HG02852 (cell line): ENCODE measurements around the gene FHIT.
"Not testable (repeated sequence)": the region's sequence is repeated elsewhere in the genome, so short reads cannot be mapped to it uniquely, and the experiment has no call there.

Experiments used
- ATAC-seq: cut with Tn5 transposase; IDR thresholded peaks from one replicate; pipeline ENCODE4 v1.9.1; 2021; ENCODE audit warnings: mild to moderate bottlenecking, moderate library complexity; ENCODE audit not compliant: unreplicated experiment

The FHIT gene

GRCh38 chr3:60591267-60591666 lies 660.0 kb downstream of the FHIT start:
- ATAC-seq: no peak

GRCh38 chr3:60588806-60589205 lies 662.4 kb downstream of the FHIT start:
- no peak for ATAC-seq

- ATAC-seq: no peak
These were observed 665.3 kb downstream of the FHIT start for GRCh38 chr3:60585918-60586317.

GRCh38 chr3:60584250-60584649 lies 667.0 kb downstream of the FHIT start:
- no peak for ATAC-seq

- ATAC-seq: no peak
These were observed 669.0 kb downstream of the FHIT start for GRCh38 chr3:60582288-60582687.

GRCh38 chr3:60580809-60581208 lies 670.4 kb downstream of the FHIT start:
- no peak for ATAC-seq

- ATAC-seq: no peak
These were observed 671.5 kb downstream of the FHIT start for GRCh38 chr3:60579734-60580133.

GRCh38 chr3:60578936-60579335 lies 672.3 kb downstream of the FHIT start:
- ATAC-seq: no peak

- ATAC-seq: no peak
These were observed 673.7 kb downstream of the FHIT start for GRCh38 chr3:60577601-60578000.

- ATAC-seq: no peak
These were observed 675.5 kb downstream of the FHIT start for GRCh38 chr3:60575718-60576272.

GRCh38 chr3:60574046-60574769 lies 677.0 kb downstream of the FHIT start:
- no peak for ATAC-seq

- no peak for ATAC-seq
These were observed 677.8 kb downstream of the FHIT start for GRCh38 chr3:60573494-60573893.

GRCh38 chr3:60571511-60571910 lies 679.7 kb downstream of the FHIT start:
- ATAC-seq: no peak

GRCh38 chr3:60557122-60557521 lies 694.1 kb downstream of the FHIT start:
- ATAC-seq: no peak

- ATAC-seq: peak; percentile 92
These were observed 695.4 kb downstream of the FHIT start for GRCh38 chr3:60555686-60556354.

- ATAC-seq: no peak
These were observed 698.1 kb downstream of the FHIT start for GRCh38 chr3:60553144-60553543.

- no peak for ATAC-seq
These were observed 698.7 kb downstream of the FHIT start for GRCh38 chr3:60552581-60552980.

GRCh38 chr3:60551455-60552209 lies 699.6 kb downstream of the FHIT start:
- no peak for ATAC-seq

GRCh38 chr3:60549863-60550262 lies 701.4 kb downstream of the FHIT start:
- no peak for ATAC-seq

- ATAC-seq: no peak
These were observed 708.3 kb downstream of the FHIT start for GRCh38 chr3:60542995-60543394.

GRCh38 chr3:60539394-60539793 lies 711.9 kb downstream of the FHIT start:
- ATAC-seq: not testable (repeated sequence)

GRCh38 chr3:60536420-60536819 lies 714.8 kb downstream of the FHIT start:
- ATAC-seq: no peak
